Measurements from ENCODE around the gene CNTN5.

GRCh38 chr11:99449345-99449744 lies 428.6 kb downstream of the CNTN5 start:
- no peak for TF ChIP-seq POLR2AphosphoS5 (IDR thresholded peaks at IDR 0.05; ENCODE audit: borderline replicate concordance, low read depth, low read length)
- TF ChIP-seq EZH2 (IDR thresholded peaks at IDR 0.05) = no peak
- TF ChIP-seq FOXP2 (optimal IDR thresholded peaks at IDR 0.05; ENCODE audit: control extremely low read depth, extremely low read length, insufficient read depth) = no peak
